Activated CD4-positive, CD25-positive, alpha-beta regulatory T cell (primary cell): Measurements from ENCODE around the gene LRRC27.

Source experiments
- DNase-seq, 4 experiments: peaks; one replicate each; lab custom pipeline; 2025; lab: John Stamatoyannopoulos, UW

The LRRC27 gene

DNA sequence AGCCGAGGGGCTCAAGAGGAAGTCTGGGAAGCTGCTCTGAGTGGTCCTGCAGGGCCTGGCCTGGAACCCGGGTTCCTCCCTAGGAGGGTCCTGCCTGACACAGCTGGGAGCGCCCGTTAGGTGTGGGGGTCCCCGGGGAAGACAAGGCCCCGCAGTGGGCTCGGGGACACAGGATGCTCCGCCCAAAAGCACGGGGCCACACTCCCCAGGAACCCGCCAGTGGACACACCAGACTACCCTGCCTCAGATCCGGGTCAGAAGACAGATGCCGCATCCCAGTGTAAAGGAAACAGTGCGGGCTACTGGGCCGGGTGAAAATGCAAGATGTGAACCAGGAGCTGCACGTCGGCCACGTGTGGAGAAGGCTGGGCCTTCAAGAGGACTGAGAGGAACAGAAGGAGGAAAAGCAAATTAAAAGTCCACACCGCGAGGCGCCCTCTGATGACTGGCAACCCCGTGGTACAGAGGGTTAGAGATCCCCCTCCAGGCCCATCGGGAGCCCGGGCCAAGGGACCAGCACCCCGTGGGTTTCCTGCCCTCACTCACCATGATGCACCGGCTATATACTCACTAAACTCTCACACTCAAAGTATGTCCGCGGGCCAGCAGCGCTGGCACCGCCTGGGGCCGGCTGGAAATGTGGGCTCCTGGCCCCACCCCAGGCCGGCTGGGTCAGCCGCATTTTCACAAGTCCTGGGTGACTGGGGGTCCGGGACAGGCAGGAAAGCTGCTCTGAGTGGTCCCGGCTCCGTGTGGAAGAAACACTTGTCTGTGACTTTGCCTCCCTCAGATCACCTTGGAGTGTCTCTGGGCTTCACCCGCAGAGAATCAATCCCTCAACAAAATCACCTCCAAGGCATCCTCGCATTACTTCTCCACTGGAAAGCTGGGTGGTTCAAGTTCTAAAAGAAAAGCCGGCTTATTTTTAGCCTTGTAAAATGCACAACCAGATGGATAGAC, 30.3 kb upstream of the LRRC27 start:
- no peak for DNase-seq

DNA sequence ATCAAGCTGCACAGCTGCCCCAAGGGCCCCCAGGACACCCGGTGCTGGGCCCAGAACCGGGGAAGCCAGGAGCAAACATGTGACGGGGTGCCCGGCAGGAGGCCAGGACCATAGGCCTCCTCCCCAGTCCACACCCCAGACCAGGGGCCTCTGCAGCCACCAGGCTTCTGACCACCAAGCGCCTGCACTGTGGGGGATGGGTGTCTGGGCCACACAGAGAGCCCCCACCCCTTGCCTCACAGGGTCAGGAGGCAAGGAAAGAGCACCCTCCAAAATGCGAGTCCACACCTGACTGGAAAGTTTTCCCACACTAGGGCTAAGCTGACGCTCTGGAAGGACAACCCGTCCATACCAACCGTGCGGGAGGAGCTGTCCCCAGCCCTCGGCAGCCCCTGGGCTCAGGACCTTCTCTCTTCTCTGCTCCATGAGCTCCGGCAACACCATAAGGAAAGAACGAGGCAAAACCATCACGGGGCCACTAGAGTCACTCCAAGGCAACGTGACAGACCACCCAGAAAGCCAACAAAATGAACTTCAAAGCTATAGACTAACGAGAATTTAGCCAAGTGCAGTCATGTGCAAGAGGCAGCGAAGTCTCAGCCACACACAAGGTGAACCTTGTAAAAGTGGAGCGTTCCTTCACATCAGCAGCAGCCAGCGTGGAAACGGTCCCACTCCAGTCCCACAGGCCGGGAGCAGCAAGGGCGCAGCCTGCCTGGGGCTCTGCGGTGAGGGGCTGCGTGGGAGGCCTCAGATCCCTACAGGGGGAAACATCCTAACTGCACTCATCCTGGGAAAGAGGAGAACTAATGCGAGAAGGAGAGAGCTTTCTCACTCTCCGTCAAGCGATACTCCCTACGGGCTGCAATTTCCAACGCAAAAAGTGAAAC, 29.3 kb upstream of the LRRC27 start:
- no peak for DNase-seq

DNA sequence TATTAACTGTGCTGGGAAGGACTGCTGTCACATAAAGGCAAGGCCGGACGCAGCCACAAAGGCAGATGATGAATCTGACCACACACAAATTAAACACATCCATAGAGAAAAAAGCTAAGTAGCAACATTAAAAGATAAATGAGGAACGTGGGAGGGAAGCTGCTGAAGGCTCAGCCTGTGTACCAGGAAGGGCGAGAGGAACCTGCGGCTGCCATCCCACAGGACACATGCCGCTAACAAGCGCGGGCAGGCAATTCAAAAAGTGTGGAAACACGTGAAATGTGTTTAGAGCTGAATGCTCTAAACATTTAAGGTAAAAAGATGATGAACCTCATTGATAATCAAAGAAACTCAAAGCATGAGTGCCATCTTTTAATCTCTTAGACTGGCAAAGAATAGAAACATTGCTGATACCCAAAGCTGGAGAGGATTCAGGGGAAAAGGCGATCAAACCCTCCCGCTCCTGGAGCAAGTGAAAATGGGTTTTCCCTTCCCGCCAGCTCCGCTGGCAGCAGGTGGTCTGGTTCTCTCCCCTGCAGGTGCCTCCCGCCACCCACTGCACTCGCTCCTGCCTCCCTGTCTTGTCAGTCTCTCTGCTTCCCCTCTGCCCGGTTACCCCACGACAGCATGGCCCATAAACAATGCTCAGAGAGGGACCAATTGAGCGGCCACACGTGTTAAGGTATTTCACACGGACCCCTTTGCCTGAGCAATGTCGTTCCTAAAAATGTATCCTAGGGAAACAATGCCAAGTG, 28.5 kb upstream of the LRRC27 start:
- no peak for DNase-seq

DNA sequence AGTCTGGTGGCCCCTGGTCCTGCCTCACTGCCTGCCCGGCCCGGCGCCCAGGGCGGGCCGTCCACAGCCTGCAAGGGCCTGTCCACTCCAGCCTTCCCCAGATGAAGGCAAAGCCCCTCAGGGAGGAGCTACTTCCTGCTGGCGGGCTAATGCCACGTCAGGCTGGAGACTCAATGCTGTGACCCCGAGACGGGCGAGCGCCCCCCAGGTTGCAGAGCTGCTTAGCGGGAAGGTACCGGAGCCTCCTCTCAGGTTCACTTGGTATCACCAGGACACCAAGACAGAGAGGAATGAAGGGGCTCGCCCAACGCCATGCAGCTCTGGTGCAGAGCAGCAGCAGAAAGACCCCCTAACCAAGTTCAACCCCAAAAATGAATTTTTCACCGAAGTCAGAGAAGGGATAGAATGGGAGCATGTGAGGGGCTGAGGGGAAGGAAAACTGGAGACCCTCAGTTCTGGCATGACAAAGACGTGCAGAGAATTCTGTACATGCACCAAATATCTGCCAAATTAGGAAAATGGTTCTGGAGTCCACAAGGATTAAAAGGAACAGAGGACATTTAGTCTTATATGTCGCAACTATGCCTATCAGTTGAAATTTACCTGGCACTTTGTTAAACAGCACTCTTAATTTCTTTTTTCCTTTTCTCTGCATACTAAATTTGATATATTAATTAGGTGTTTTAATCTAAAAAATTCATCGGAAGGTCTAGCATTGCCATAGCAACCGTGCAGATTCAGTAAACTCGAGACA, 27.1 kb upstream of the LRRC27 start:
- DNase-seq: no peak

DNA sequence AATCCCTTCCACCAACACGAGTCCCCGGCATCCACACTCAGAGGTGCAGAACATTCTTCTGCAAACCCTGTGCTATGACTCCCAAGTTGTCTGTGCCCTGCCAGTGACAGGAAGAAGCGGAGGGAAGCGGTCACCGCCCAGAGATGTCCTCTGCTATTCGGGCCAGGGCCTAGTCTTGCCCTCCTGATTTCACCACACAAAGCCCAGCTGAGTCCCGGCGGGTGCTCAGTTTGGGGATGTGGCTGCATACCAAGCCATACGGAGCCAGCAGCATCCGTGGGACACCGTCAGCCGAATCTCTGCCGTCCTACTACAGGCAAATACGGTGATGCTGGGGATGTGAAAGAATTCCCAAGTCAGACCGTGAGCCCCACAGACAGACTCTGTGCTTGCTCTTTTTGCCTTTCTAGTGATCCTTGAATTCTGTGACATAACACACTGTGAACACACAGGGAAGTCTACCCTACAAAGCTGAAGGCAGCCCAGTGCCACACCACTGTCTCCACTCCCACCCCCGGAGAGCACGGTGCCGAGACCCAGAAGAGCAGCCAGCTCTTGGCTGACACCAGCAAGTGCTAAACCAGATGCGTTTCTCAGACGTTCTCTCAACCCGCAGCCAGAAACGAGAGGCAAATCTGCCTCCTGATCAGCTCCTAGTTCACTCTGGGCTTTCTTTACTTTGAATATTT, 26.2 kb upstream of the LRRC27 start:
- DNase-seq: no peak

DNA sequence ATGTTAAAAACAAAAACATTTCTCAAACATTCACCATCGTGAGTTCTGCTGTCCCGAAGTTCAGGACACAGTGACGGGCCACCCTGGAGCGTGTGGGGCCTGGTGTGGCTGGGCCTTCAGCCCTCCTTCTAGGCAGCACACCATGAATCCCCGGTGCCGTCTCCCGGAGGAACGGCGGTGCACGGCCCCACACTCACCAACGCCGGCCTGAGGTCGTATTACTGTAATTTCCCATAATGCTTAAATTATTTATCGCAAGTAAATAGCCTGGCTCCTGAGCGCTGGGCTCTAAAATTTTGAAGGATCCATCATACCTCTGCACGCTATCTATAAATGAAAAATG, 25.7 kb upstream of the LRRC27 start:
- no peak for DNase-seq

DNA sequence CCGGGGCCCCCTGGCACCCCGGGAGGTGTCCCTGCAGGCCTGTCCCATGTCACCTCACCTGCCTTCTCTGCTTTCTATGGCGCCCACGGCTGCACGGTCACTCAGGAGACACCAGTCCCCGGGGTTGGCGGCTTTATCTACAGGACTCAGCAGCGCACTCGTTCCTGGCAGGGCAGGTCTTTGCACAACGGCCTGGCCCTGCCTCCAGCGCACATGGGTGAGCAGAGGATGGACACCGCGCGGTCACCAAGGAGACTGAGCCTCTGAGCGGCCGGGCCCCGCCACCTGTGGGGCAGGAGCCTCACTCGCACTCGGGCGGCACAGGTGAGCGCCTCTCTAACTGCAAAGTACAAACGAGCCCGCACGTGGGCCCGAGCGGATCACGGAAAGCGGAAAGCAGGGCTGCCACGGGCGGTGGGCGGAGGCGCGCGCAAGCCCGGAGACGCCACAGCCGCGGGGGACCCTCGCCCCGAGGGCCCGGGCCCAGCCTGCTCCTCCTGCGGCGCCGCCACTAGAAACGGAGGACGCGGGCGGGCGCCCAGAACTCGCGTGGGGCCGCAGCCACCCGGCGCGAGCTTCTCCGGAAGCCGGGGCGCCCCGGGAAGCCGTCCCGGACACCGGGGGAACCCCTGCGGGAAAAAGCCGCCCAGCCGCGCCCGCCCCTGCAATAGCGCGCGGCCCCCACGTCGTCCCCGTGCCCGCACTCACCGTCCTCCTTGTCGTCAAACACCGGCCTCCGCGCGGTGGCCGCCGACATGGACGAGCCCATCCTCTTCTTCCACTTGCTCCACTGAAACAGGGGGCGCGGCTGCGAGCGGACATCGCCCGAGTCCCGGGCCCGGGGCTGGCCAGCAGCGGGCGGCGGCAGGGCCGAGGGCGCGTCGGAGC, 24.9 kb upstream of the LRRC27 start:
- DNase-seq: no peak

DNA sequence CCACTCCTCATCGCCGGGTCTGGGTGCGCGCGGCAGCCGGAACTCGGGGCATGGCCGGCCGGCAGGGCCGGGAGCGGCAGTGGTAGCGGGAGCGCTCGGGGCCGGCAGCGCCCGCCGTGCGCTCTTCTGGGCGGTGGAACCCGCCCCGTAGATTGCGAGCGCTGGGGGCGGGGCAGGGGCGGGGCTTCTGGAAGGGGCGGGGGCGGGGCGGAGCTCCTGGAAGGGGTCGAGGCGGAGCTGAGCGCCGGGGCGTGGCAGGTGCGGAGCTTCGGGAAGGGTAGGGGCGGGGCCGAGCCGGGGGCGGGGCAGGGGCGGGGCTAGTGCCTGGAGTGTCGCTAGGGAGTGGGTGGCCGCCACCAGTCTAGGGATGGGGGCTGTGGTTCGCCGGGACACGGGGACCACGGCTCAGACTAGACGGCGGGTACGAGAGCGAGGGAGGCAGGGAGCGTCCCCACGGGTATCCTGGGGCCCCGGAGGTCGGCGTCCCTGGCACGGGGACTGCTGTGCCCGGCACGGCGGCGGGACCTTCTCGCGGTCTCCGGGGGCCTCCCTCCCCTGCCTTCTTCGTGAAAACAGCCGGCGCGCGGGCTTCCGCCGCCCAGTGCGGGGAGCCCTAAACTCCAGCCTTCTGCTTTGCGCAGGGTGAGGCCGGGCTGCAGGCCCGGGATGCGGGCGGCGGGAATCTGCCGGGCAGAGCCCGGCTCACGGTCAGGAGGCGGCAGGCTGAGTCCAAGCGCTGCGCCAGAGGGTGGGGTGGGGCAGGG, 24.0 kb upstream of the LRRC27 start, which contains the start of gene STK32C:
STK32C (minus strand) TSS at position 128 of the 764 bp plus-strand sequence; CDS start at position 11, 117 bp downstream.
- DNase-seq: peak; percentile 91 to 94 (median 93)

DNA sequence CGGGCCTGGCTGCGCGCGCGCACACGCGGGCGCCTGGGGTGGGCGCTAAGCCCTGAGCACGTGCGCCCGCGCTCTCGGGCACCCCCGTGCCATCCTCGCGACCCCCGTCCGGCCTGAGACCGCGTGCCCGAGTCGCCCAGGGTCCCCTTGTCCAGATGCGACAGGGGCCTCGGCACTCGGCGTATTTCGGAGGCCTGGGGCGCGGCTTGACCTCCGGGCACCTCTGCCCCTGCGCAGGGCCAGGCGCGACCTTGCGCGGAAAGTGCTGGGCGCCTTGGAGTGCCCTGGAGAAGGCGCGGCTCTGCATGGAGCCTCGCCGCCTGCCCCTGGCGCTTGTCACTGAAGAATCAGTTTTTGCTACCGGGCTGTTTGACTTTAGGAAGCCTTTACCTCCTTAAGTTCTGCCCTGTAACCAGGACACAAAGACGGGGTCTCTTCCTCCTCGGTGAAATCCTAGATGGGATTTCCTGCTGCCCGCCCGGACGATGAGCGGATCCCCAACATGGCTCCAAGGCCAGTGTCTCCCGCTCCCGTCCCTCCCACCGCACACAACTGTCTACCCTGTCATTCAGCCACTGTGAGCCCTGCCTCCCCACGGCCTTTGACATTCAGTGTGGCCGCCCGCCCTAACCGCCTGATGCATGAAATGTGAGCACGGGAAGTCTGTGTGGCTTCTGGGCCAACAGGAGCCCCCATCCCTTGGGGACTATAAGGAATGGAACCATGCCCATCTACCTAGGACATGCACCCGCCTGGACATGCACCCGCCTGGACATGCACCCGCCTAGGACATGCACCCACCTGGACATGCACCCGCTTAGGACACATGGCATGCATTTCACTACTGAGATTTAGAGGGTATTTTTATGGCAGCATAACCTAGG, 23.2 kb upstream of the LRRC27 start:
- DNase-seq: no peak

DNA sequence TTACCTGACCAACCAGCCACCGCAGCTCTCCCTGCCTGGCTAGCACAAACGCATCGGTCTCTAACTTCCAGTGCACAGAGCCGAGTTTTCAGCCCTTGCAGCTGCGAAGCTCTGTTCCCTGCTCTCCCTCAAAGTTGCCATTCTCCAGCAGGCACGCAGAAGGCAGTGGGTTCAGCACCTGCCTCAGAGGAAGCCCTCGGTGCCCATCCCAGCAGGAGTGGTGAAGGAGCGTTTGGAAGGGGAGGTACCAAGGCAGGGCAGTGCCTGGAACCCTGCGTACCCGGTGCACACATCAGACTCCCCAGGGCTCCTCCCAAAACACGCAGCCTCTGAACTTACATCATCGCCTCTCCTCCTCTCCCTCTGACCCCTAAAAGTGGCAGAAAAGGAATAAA, 22.5 kb upstream of the LRRC27 start:
- DNase-seq: no peak

DNA sequence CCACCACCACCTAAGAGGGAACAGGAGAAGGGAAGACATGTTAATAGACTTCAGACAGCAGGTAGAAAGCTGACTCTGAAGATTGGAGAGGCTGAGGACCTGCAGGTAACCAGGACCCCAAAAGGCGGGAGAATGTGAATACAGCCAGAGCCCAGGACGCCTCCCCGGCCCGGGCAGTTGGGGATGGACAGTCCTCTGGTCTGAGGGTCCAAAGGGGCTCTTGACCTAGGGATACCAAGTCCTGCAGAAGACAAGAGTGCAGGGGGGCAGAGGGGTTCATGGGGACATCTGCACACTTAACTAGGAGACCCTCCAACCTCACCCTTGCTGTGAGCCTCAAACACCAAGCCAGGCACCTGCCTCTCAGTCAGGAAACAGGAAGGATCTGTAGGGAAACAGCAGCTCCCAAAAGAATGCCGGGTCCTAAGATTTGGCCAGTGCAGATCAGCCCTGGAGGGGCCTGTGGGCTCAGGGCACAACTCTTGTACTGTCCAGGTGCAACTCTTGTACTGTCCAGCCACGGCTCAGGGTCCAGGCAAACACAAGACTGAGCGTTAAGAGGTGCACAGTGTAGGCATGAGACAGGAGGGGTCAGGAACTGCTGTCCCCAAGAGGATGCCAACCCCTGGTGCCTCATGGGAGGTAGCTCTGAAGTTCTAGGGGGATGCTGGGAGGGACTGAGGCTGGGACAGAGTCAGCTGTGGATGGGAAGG, 22.0 kb upstream of the LRRC27 start:
- DNase-seq: no peak

DNA sequence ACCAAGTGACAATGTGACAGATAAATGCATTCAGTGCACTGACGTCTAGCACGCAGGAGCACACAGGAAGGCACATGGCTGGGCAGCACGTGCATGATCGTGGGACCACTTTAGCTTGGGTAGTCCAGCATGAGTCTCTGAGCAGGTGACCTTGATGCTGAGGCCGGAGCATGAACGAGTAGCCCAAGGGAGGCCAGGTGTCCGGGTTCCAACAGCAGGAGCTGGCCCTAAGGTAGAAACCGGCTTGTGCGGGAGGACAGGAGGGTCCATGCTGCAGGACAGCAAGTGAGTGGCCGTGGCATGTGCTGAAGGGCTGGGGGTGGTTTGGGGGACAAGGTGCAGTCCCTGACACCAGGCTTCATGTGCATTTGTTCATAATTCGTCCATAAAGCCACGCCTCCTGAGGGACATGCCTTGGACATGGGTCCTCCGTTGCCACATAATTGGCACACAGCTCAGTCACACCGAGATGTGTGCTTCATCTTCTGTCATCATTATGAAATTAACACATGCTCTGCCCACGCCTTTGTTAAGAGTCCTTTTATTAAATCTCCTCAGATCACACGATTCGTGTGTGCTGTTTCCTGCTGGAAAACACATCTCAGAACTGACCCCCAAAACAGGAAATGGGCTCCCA, 21.2 kb upstream of the LRRC27 start:
- DNase-seq: no peak

DNA sequence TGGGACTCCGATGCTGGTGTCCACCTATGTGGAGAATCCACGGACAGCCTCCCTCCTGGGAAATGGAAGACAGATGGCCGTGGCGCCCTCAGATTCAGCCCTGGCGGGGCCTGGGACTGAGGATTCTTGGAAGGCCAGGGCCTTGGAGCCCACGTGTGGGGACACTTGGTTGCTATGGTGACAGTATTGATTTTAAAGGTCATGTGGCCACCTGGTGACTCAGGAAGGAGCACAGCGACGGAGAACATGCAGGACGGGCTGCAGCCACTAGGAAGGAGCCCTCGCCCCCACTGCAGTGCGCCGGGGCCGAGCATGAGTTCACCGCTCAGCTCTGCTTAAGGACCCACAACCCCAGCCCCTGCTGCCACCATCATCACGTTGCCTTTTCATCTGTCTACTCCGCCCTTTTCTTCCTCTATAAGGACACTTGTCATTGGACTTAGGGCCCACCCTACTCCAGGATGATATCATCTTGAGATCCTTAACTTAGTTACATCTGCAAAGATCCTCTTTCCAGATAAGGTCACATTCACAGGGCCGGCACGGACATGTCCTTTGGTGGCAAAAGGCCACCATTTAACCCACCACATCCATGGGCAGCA, 20.6 kb upstream of the LRRC27 start:
- DNase-seq: no peak

DNA sequence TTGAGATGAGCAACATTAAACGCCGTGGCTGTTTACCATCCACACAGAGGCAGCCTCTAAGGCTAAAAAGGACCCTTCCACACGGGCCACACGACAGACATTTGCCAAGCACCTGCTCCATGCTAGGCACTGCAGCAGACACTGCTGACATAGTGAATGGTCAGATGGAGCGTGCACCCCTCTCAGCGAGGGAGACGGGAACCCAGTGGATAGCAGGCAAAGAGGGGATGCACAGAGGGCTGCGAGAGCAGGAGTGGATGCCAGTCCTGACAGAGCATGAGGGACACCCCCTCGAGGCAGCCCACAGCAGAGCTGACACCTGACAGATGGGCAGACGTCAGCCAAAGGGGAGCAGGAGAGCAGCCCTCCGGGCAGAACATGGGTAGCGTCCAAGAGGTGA, 18.7 kb upstream of the LRRC27 start:
- no peak for DNase-seq

DNA sequence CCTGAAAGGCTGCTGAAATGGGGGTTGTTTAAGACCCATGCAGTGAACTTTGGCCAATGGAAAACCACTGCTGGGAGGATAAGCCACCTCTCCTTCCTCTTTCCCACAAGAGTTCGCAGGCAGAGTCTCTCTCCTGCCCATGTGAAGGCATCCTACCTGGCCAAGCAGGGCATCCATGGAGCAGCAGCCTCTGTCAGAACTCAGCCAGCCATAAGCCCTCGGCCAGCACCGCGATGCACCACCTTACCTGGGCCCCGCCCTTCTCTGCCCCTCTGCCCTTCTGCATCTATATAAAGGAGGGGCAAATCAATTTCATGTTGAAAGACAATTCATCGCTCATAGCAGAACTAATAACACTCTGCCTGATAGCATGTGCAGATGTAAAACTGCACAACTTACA, 18.1 kb upstream of the LRRC27 start:
- no peak for DNase-seq

DNA sequence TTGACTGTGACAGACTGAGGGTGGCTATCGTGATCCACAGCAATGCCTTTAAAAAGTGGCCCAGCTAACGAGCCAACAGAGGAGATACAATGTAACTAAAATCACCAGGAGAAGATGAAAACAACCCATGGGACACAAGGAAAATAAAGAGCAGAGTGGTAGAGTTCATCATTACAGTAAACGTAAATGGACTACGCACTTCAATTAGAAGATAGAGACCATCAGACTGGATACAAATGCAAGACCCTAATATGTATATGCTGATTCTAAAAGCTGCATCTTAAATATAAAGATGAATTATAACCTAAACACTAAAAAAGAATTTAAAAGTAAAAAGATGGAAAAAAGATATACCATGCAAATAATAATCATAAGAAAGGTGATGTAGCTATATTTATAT, 17.7 kb upstream of the LRRC27 start:
- no peak for DNase-seq
